HCT116 (cell line): ENCODE results near the gene C1QBP. TPM values are rescaled to one million over a fixed set of nuclear protein-coding genes. Genes with fewer than 3 reads are reported as not detected.

Experiments
- ATAC-seq: fragments of 200-7000 bp; cut with Tn5 transposase; 2 replicates; pipeline ENCODE4 v1.9.1; 2020; ENCODE audit warnings: mild to moderate bottlenecking, moderate library complexity
- BruUV-seq: library from RNA; stranded (reverse); fragments of 400-500 nt; replicated peaks from 2 replicates; lab custom pipeline; 2021; lab: Mats Ljungman, UMichigan
- CTCF ChIA-PET: fragments of 300-600 bp; sonication (Branson Sonifier 250); formaldehyde crosslinking; loops from one replicate; lab custom pipeline; 2021; ENCODE audit warnings: antibody characterized with exemption; lab: Charles Lee
- POLR2A ChIA-PET: fragments of 300-600, 350-600 bp; sonication (Branson Sonifier 250); formaldehyde crosslinking; loops from one replicate; lab custom pipeline; 2021; ENCODE audit warnings: antibody characterized with exemption; lab: Charles Lee
- RAD21 ChIA-PET, 2 experiments: fragments of 300-600 bp; sonication (Branson Sonifier 250); formaldehyde crosslinking; loops; one replicate each; lab custom pipeline; 2023; ENCODE audit warnings: low total read pairs in 2 of 2; ENCODE audit not compliant: uncharacterized antibody in 2 of 2, unreplicated experiment in 2 of 2, low non-redundant PET in 1 of 2; lab: Charles Lee
- DNase-seq: peaks from one replicate; pipeline ENCODE4 v3.0.0-alpha.2; 2010; ENCODE audit warnings: low read depth, low spot score
- H2AFZ ChIP-seq: fragments of 200-600 bp; shearing (Covaris generic), sonication (generic); 2 replicates; pipeline ENCODE4 v1.6.1; 2017; ENCODE audit warnings: low read depth, mixed run types, mixed read lengths, antibody characterized with exemption, low read length; ENCODE audit not compliant: poor library complexity, severe bottlenecking
- H3K27ac ChIP-seq: 2 replicates; pipeline ENCODE4 v1.5.1; 2012; ENCODE audit warnings: low read depth, low read length
- H3K27me3 ChIP-seq: fragments of 200-600 bp; sonication (generic); 2 replicates; pipeline ENCODE4 v1.6.1; 2016; ENCODE audit warnings: mixed run types, low read length, mixed read lengths; ENCODE audit not compliant: insufficient read depth
- H3K36me3 ChIP-seq, 2 experiments: fragments of 200-500 bp in 1 of 2; fragments of 200-600 bp in 1 of 2; sonication (Bioruptor generic) in 1 of 2; sonication (generic) in 1 of 2; 2 replicates each; pipeline versions ENCODE4 v1.5.1 to v1.6.1; 2014 to 2016; ENCODE audit warnings: low read length in 2 of 2, inconsistent platforms in 1 of 2, mixed read lengths in 1 of 2, mixed run types in 1 of 2; ENCODE audit not compliant: insufficient read depth in 2 of 2, control insufficient read depth in 1 of 2
- H3K4me1 ChIP-seq, 2 experiments: fragments of 200-600 bp in 1 of 2; sonication (generic) in 1 of 2; 2 replicates each; pipeline versions ENCODE4 v1.5.1 to v1.6.1; 2012 to 2017; ENCODE audit warnings: low read length in 2 of 2, inconsistent platforms in 1 of 2, mild to moderate bottlenecking in 1 of 2, mixed read lengths in 1 of 2, mixed run types in 1 of 2, moderate library complexity in 1 of 2; ENCODE audit not compliant: insufficient read depth in 2 of 2, control insufficient read depth in 1 of 2
- H3K4me2 ChIP-seq: fragments of 200-600 bp; sonication (generic); 2 replicates; pipeline ENCODE4 v1.6.1; 2017; ENCODE audit warnings: mixed run types, low read length, mixed read lengths
- H3K4me3 ChIP-seq, 2 experiments: fragments of 200-600 bp in 1 of 2; sonication (generic) in 1 of 2; replicated peaks in 1 of 2; 2 replicates each; pipeline ENCODE4 v1.5.1; 2011 to 2016; ENCODE audit warnings: low read length in 2 of 2, control low read depth in 1 of 2, low read depth in 1 of 2, mild to moderate bottlenecking in 1 of 2, mixed read lengths in 1 of 2, mixed run types in 1 of 2
- H3K79me2 ChIP-seq: fragments of 200-600 bp; sonication (generic); 2 replicates; pipeline ENCODE4 v1.6.1; 2017; ENCODE audit warnings: mild to moderate bottlenecking, mixed run types, low read length, moderate library complexity, mixed read lengths; ENCODE audit not compliant: insufficient read depth
- H3K9ac ChIP-seq: fragments of 200-600 bp; sonication (generic); 2 replicates; pipeline ENCODE4 v1.6.1; 2016; ENCODE audit warnings: low read length, mixed read lengths
- H3K9me2 ChIP-seq: fragments of 200-600 bp; sonication (generic), shearing (Covaris generic); 2 replicates; pipeline ENCODE4 v1.6.1; 2017; ENCODE audit warnings: mixed run types, mild to moderate bottlenecking, moderate library complexity; ENCODE audit not compliant: insufficient read depth
- H3K9me3 ChIP-seq, 2 experiments: fragments of 200-500 bp in 1 of 2; fragments of 200-600 bp in 1 of 2; sonication (Bioruptor generic) in 1 of 2; sonication (generic) in 1 of 2; 2 replicates each; pipeline ENCODE4 v1.6.1; 2014 to 2017; ENCODE audit warnings: low read length in 2 of 2, mixed read lengths in 2 of 2, inconsistent platforms in 1 of 2, low read depth in 1 of 2, mild to moderate bottlenecking in 1 of 2, mixed run types in 1 of 2, moderate library complexity in 1 of 2; ENCODE audit not compliant: control insufficient read depth in 1 of 2, insufficient read depth in 1 of 2
- H4K20me1 ChIP-seq: fragments of 200-600 bp; sonication (generic), shearing (Covaris generic); 2 replicates; pipeline ENCODE4 v1.6.1; 2017; ENCODE audit warnings: mixed run types, mild to moderate bottlenecking, moderate library complexity; ENCODE audit not compliant: insufficient read depth
- ATF3 ChIP-seq: IDR thresholded peaks from 2 replicates; pipeline ENCODE4 v1.6.1; 2012
- CEBPB ChIP-seq: IDR thresholded peaks from 2 replicates; pipeline ENCODE4 v1.6.1; 2012; ENCODE audit warnings: low read depth
- CTCF ChIP-seq, 3 experiments: fragments of 200-600 bp in 1 of 3; sonication (generic) in 1 of 3; IDR thresholded peaks in 2 of 3; conservative IDR thresholded peaks in 1 of 3; 2 replicates each; pipeline ENCODE4 v1.5.1; 2012 to 2017; ENCODE audit warnings: low read depth in 2 of 3, low read length in 2 of 3, antibody characterized with exemption in 1 of 3, borderline replicate concordance in 1 of 3, control low read depth in 1 of 3, mild to moderate bottlenecking in 1 of 3, mixed read lengths in 1 of 3, mixed run types in 1 of 3, moderate library complexity in 1 of 3; ENCODE audit not compliant: insufficient read depth in 1 of 3
- EGR1 ChIP-seq: IDR thresholded peaks from 2 replicates; pipeline ENCODE4 v1.6.1; 2012; ENCODE audit warnings: low read depth
- ELF1 ChIP-seq: IDR thresholded peaks from 2 replicates; pipeline ENCODE4 v1.6.1; 2012; ENCODE audit warnings: low read depth, borderline replicate concordance
- EZH2 ChIP-seq: fragments of 200-600 bp; sonication (generic); IDR thresholded peaks from 2 replicates; pipeline ENCODE4 v1.6.1; 2017; ENCODE audit warnings: antibody characterized with exemption, mixed run types
- EZH2phosphoT487 ChIP-seq: fragments of 200-600 bp; IDR thresholded peaks from 2 replicates; pipeline ENCODE4 v1.6.1; 2018; ENCODE audit warnings: antibody characterized with exemption, borderline replicate concordance
- FOSL1 ChIP-seq: IDR thresholded peaks from 2 replicates; pipeline ENCODE4 v1.6.1; 2012; ENCODE audit warnings: low read depth
- JUND ChIP-seq: IDR thresholded peaks from 2 replicates; pipeline ENCODE4 v1.6.1; 2012
- MAX ChIP-seq: IDR thresholded peaks from 2 replicates; pipeline ENCODE4 v1.6.1; 2012
- POLR2AphosphoS5 ChIP-seq: IDR thresholded peaks from 2 replicates; pipeline ENCODE4 v1.6.1; 2011; ENCODE audit warnings: mild to moderate bottlenecking, low read depth, low read length, moderate library complexity
- RAD21 ChIP-seq: IDR thresholded peaks from 2 replicates; pipeline ENCODE4 v1.6.1; 2012; ENCODE audit warnings: low read depth, mild to moderate bottlenecking
- REST ChIP-seq: IDR thresholded peaks from 2 replicates; pipeline ENCODE4 v1.6.1; 2012; ENCODE audit warnings: low read depth
- SRF ChIP-seq: IDR thresholded peaks from 2 replicates; pipeline ENCODE4 v1.6.1; 2012; ENCODE audit warnings: low read depth
- TCF7L2 ChIP-seq: IDR thresholded peaks from 2 replicates; pipeline ENCODE4 v1.7.0; 2011; ENCODE audit warnings: borderline replicate concordance, inconsistent platforms; ENCODE audit not compliant: insufficient read depth, insufficient read length; ENCODE audit errors: extremely low read depth
- YY1 ChIP-seq: IDR thresholded peaks from 2 replicates; pipeline ENCODE4 v1.6.1; 2011; ENCODE audit warnings: low read length, low read depth, moderate library complexity, mild to moderate bottlenecking; ENCODE audit not compliant: insufficient replicate concordance; ENCODE audit errors: extremely low read depth
- ZBTB33 ChIP-seq: IDR thresholded peaks from 2 replicates; pipeline ENCODE4 v1.6.1; 2011; ENCODE audit warnings: mild to moderate bottlenecking, low read length, moderate library complexity; ENCODE audit not compliant: insufficient replicate concordance; ENCODE audit errors: extremely low read depth
- ZFX ChIP-seq: fragments of 450-650 bp; IDR thresholded peaks from 2 replicates; pipeline ENCODE4 v1.6.1; 2017
- intact Hi-C: fragments of 100-400 bp; cut with micrococcal nuclease; formaldehyde crosslinking; loops from 2 replicates; pipeline ENCODE4 v1.10.0; 2022
- total RNA-seq: library from RNA; stranded (reverse); gene quantifications from one replicate; pipeline ENCODE4 v1.2.1, GENCODE V29; 2021; ENCODE audit not compliant: unreplicated experiment

The C1QBP gene
- total RNA-seq, 1 experiment from 2014 or later = 524 TPM

GRCh38 chr17:5399767-5400166 lies 39.2 kb downstream of the C1QBP start:
- CTCF ChIA-PET = no interaction called here
- no peak overlapping the region for H2AFZ ChIP-seq
- no peaks in the 10 kb centered on the region for H3K9me2 ChIP-seq
- H3K27ac ChIP-seq = no peak overlapping the region
- peaks cover 42% of the 10 kb centered on the region for H3K79me2 ChIP-seq
- H3K4me3 ChIP-seq = no peak overlapping the region
- TF ChIP-seq REST = no peak
- TF ChIP-seq MAX = no peak
- no peak for TF ChIP-seq RAD21
- no peak for TF ChIP-seq CTCF (IDR thresholded peaks at IDR 0.05 in 2 of 3, conservative IDR thresholded peaks at IDR 0.05 in 1 of 3; ENCODE audit: borderline replicate concordance in 1 of 3, insufficient read depth in 1 of 3, low read depth in 2 of 3, low read length in 2 of 3)
- no peak for TF ChIP-seq FOSL1
- TF ChIP-seq JUND = no peak
- TF ChIP-seq TCF7L2 = no peak
- TF ChIP-seq CEBPB = no peak
- no peak for TF ChIP-seq EZH2phosphoT487
- TF ChIP-seq ZFX = no peak
- no peak for TF ChIP-seq YY1
- TF ChIP-seq EGR1 = no peak
- TF ChIP-seq EZH2 = no peak
- no peak for TF ChIP-seq ELF1
- TF ChIP-seq POLR2AphosphoS5 = no peak
- TF ChIP-seq SRF = no peak
- no peak for TF ChIP-seq ATF3
- TF ChIP-seq ZBTB33 = no peak
- intact Hi-C loops = no loop called here
- peaks cover 49 to 67% of the 10 kb centered on the region in 2 experiments for H3K36me3 ChIP-seq
- no peak overlapping the region for H3K4me2 ChIP-seq
- RAD21 ChIA-PET = no interaction called here
- BruUV-seq = no TSS peak
- DNase-seq (no peak), ATAC-seq (no peak)
- 0 out of 2 replicates have a peak, but pooled peaks cover 4% of the 10 kb centered on the region for H4K20me1 ChIP-seq
- no peak overlapping the region for H3K9ac ChIP-seq
- no peaks in the 10 kb centered on the region for H3K4me1 ChIP-seq
- no peaks in the 10 kb centered on the region for H3K9me3 ChIP-seq
- no peaks in the 10 kb centered on the region for H3K27me3 ChIP-seq
- POLR2A ChIA-PET = no interaction called here
